Fibroblast of gingiva (primary cell): Measurements from ENCODE around the gene SLC1A7.
A peak's percentile ranks its signal among the peaks of the same experiment; 100 is the strongest.
"Not testable (repeated sequence)": the region's sequence is repeated elsewhere in the genome, so short reads cannot be mapped to it uniquely, and the experiment has no call there.

ENCODE experiments used
- DNase-seq: peaks from one replicate; pipeline ENCODE4 v3.0.0-alpha.2; 2011; ENCODE audit warnings: low read depth

The SLC1A7 gene

GRCh38 chr1:53142226-53142853 lies at the start of gene SLC1A7:
SLC1A7 (minus strand) TSS chr1:53142638; CDS start chr1:53142449, 189 bp downstream.
- DNase-seq, result no peak

- no peak for DNase-seq
These were observed 47.8 kb upstream of the SLC1A7 start for GRCh38 chr1:53190210-53190611.

- no peak for DNase-seq
These were observed 46.6 kb upstream of the SLC1A7 start for GRCh38 chr1:53189061-53189460.

GRCh38 chr1:53188099-53188498 lies 45.7 kb upstream of the SLC1A7 start:
- no peak for DNase-seq

GRCh38 chr1:53187401-53187800 lies 45.0 kb upstream of the SLC1A7 start:
- DNase-seq, result no peak

GRCh38 chr1:53186533-53186932 lies 44.1 kb upstream of the SLC1A7 start:
- no peak for DNase-seq

- DNase-seq, result not testable (repeated sequence)
These were observed 43.5 kb upstream of the SLC1A7 start for GRCh38 chr1:53185955-53186297.

- DNase-seq, result no peak
These were observed 40.9 kb upstream of the SLC1A7 start for GRCh38 chr1:53183095-53183990.

GRCh38 chr1:53182716-53183094 lies 40.3 kb upstream of the SLC1A7 start:
- no peak for DNase-seq

GRCh38 chr1:53182111-53182593 lies 39.7 kb upstream of the SLC1A7 start:
- peak; percentile 52 for DNase-seq

- no peak for DNase-seq
These were observed 38.5 kb upstream of the SLC1A7 start for GRCh38 chr1:53180951-53181350.

- DNase-seq, result no peak
These were observed 37.8 kb upstream of the SLC1A7 start for GRCh38 chr1:53180226-53180625.

GRCh38 chr1:53176452-53177208 lies 34.2 kb upstream of the SLC1A7 start:
- no peak for DNase-seq

GRCh38 chr1:53174971-53175913 lies 32.8 kb upstream of the SLC1A7 start:
- DNase-seq, result no peak

- DNase-seq, result peak; percentile 48
These were observed 30.1 kb upstream of the SLC1A7 start for GRCh38 chr1:53172426-53173128.

- DNase-seq, result no peak
These were observed 24.5 kb upstream of the SLC1A7 start for GRCh38 chr1:53166912-53167311.

GRCh38 chr1:53166366-53166765 lies 23.9 kb upstream of the SLC1A7 start:
- DNase-seq, result no peak

GRCh38 chr1:53165408-53165961 lies 23.0 kb upstream of the SLC1A7 start:
- DNase-seq, result peak; percentile 26

GRCh38 chr1:53163291-53163768 lies 20.9 kb upstream of the SLC1A7 start:
- no peak for DNase-seq

- DNase-seq, result no peak
These were observed 20.2 kb upstream of the SLC1A7 start for GRCh38 chr1:53162621-53163020.
